ENCODE results near the gene STK35. TPM values are rescaled to one million over a fixed set of nuclear protein-coding genes. Genes with fewer than 3 reads are reported as not detected.

The STK35 gene
- total RNA-seq, 1 donor: 20.3 TPM

GRCh38 chr20:2089447-2089846 is 12.2 kb upstream of the STK35 start:
- no peak for DNase-seq (ENCODE audit: low read depth)
- TF ChIP-seq CTCF (IDR thresholded peaks at IDR 0.05; ENCODE audit: insufficient read depth, low read depth, low read length): no peak
- H3K4me3 ChIP-seq (ENCODE audit: low read depth, low read length): no peak overlapping the region

- DNase-seq (ENCODE audit: low read depth): no peak
- H3K4me3 ChIP-seq (ENCODE audit: low read depth, low read length): no peak overlapping the region
Measured at GRCh38 chr20:2093159-2093781, 8.4 kb upstream of the STK35 start.

GRCh38 chr20:2093883-2094282 is 7.7 kb upstream of the STK35 start:
- no peak for TF ChIP-seq CTCF (IDR thresholded peaks at IDR 0.05; ENCODE audit: insufficient read depth, low read depth, low read length)
- no peak overlapping the region for H3K4me3 ChIP-seq (ENCODE audit: low read depth, low read length)
- DNase-seq (ENCODE audit: low read depth): no peak

More at GRCh38 chr20:2093159-2093781, 8.4 kb upstream of the STK35 start:
- peak; percentile 53 for TF ChIP-seq CTCF (IDR thresholded peaks at IDR 0.05; ENCODE audit: insufficient read depth, low read depth, low read length)

- H3K4me3 ChIP-seq (ENCODE audit: low read depth, low read length): peak overlapping the region; percentile 91
- peak; percentile 95 for DNase-seq (ENCODE audit: low read depth)
Measured at GRCh38 chr20:2101865-2102584, 398 bp downstream of the STK35 start.

GRCh38 chr20:2102585-2103460 is 1.2 kb downstream of the STK35 start:
- peak; percentile 90 for DNase-seq (ENCODE audit: low read depth)
- TF ChIP-seq CTCF (IDR thresholded peaks at IDR 0.05; ENCODE audit: insufficient read depth, low read depth, low read length): no peak
- H3K4me3 ChIP-seq (ENCODE audit: low read depth, low read length): peak overlapping the region; percentile 91

More at GRCh38 chr20:2101865-2102584, 398 bp downstream of the STK35 start:
- TF ChIP-seq CTCF (IDR thresholded peaks at IDR 0.05; ENCODE audit: insufficient read depth, low read depth, low read length): no peak

- DNase-seq (ENCODE audit: low read depth): no peak
- no peak for TF ChIP-seq CTCF (IDR thresholded peaks at IDR 0.05; ENCODE audit: insufficient read depth, low read depth, low read length)
- H3K4me3 ChIP-seq (ENCODE audit: low read depth, low read length): peak overlapping the region; percentile 91
Measured at GRCh38 chr20:2103461-2104153, 2.0 kb downstream of the STK35 start.

Measured in fibroblast of villous mesenchyme (primary cell).